CD4-positive, alpha-beta T cell treated with Interleukin-6 for 4 hours (primary cell): Measurements from ENCODE around the gene SLC25A20.

ENCODE experiments used
- DNase-seq: peaks from one replicate; pipeline ENCODE4 v3.0.0-alpha.2; 2020; ENCODE audit warnings: mixed read lengths

SLC25A20 gene

DNA sequence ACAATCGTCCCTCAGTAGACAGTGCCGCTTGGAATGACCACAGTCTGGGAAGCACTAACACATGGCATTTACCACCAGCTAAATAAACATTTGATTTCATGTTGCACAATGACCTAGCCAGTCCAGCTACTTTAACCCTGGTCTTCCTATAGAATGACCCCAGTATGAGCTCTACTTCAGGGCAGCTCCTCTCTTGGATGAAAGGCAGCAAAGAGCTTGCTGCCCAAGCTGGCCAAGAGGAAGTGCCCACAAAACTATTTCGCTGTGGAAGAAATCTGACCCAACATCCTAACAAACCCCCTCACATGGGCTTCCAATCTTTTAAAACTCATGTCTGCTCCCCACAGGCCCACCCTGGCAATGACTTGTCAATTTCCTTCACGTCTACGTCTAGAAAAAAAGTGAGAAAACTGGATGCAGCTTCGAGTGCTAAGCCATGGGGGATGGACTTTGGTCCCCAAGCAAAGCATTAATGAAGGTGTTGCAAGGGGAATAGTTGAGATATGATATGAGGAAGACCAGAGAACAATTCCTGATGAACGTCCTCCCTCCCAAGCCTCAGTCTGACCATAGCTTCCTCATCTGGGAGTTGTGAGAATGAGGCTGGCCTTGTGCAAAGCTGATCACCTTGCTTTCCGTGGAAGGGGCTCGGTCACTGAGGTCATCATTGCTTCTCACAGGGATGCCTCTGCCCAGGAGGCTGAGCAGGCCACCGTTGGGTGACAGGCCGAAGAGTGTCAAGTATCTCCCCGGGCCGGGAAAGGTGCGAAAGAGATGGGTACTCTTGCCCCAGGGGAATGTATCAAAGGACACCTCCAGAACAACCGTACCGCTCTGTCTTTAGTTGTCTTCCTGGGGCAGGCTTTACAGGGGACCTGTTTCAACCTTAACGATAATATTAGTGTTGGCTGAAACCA lies 964 bp downstream of the SLC25A20 start:
- peak; percentile 8 for DNase-seq

DNA sequence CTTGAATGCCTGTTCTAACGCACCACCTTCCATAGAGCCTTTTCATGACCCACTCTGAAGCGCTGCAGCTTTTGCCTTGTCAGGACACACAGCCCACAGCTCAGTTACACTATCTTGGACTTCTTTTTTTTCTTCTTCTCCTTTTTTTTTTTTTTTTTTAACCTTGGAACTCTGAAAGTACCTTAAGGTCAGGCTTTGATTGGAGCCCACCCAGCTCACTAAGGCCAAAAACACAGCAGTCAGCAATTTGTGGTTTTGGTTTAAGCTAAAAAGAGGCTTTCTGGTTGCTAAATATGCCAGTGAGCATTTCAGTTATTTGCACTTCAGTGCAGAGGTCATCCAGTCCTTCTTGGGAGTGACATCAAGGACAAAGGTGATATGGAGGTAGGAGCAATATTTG lies 1.7 kb downstream of the SLC25A20 start:
- no peak for DNase-seq

GRCh38 chr3:48894516-48894915 lies 4.2 kb downstream of the SLC25A20 start:
- no peak for DNase-seq

DNA sequence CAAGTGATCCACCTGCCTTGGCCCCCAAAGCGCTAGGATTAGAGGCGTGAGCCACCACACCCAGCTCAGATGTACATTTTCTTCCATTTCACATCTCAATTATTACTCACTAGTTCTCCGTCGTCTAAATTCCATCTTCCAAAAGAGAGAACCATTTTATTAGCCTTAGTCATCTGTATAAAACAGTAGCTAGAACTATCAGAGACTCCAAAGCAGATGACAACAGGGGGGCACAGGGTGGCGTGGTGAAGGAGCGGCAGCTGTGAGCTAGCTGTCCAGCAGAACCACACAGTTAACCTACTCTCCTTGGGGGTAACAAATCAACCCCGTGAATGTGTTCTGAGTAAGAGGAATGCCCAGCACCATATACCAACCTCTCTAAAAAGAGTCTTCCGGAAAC lies 7.1 kb downstream of the SLC25A20 start:
- DNase-seq, result no peak

GRCh38 chr3:48885753-48886152 lies 12.9 kb downstream of the SLC25A20 start:
- no peak for DNase-seq

- DNase-seq, result no peak
These were observed 17.0 kb downstream of the SLC25A20 start for GRCh38 chr3:48881652-48882114.

DNA sequence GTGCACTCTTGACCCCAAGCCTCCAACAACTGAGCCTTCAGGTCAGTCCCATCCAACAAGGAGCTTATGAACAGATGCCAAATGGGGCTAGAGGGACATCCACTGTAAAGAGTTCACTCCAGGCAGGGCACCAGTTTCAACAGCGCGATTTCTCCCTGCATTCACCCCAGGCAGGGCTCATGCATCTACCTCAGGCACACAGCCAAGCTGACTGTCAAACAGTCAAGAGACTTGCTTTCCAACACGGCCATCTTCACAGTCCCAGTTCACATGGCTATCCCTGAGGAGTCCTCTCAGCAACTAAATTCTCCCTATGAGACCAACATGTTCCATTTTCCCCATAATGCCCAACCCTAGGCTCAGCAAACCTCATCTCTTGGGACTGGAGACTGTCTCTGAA lies 17.7 kb downstream of the SLC25A20 start:
- DNase-seq, result no peak

DNA sequence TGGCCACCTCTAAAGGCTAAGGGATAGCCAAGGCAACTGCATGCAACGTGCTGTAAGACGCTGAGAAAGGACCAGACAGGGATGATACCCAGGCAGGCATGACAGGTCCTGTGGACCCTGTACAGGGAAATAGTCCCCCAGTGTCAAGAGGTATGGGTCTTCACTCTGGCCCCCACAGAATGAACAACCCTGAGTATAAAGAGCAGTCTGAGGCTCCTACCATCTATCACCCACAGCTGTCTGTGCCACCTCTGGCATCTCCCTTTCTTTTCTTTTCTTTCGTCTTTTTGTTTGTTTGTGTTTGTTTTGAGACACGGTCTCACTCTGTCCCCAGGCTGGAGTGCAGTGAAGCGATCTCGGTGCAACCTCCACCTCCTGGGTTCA lies 18.7 kb downstream of the SLC25A20 start:
- no peak for DNase-seq

GRCh38 chr3:48879307-48879993 lies 19.2 kb downstream of the SLC25A20 start:
- DNase-seq, result no peak

- no peak for DNase-seq
These were observed 21.0 kb downstream of the SLC25A20 start for GRCh38 chr3:48877671-48878070.

GRCh38 chr3:48863122-48863521 lies 35.6 kb downstream of the SLC25A20 start:
- no peak for DNase-seq

GRCh38 chr3:48859206-48859605 lies 39.5 kb downstream of the SLC25A20 start:
- DNase-seq, result no peak

DNA sequence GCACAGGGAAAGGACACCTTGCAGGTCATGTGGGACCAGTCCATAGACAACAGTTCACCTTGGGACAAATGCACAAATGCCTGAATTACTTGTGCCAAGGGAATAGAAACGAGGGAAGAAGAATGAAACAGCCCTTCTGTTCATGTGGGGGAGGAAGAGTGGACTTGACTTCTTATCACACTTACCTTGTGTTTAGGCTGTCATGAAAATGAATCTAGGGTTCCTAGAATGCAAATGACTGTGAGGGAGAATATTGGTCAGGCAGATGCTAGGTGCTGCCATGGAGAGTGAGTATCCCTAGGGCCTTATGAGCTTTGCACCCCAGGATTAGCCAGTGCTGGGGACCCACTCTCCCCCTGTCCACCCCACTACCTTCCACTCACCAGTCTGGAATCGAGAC lies 40.0 kb downstream of the SLC25A20 start:
- no peak for DNase-seq

GRCh38 chr3:48857641-48858040 lies 41.0 kb downstream of the SLC25A20 start:
- no peak for DNase-seq

- no peak for DNase-seq
These were observed 42.2 kb downstream of the SLC25A20 start for GRCh38 chr3:48856469-48856868.

DNA sequence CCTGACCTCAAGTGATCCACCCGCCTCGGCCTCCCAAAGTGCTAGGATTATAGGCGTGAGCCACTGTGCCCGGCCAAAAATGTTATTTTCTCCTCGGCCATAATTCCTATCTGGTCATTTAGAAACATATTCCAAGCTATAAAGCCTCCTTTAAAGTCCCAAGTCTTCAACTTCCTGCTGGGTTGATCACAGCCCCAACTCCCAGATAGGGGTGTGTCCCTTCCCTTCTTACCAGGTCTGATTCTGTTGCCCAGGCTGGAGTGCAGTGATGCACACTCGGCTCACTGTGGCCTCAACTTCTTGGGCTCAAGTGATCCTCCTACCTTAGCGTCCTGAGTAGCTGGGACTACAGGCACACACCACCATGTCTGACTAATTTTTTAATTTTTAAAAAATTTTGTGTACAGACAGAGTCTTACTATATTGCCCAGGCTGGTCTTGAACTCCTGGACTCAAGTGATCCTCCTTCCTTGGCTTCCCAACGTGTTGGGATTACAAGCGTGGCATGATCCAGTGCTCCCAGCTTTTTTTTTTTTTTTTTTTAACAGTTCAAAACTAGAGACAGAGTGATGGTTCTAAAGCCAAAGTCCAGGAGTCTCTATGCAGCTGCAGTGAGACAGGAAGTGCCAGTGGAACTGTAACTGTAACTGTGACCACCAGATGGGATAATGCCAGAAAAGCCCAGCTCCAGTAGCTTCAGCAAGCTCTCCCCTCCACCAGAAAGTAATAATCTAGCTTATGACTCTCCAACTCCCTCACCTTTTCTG lies 42.8 kb downstream of the SLC25A20 start:
- no peak for DNase-seq

GRCh38 chr3:48852151-48852550 lies 46.5 kb downstream of the SLC25A20 start:
- DNase-seq, result no peak

- no peak for DNase-seq
These were observed 47.3 kb downstream of the SLC25A20 start for GRCh38 chr3:48851407-48851806.

GRCh38 chr3:48848816-48849515 lies 49.7 kb downstream of the SLC25A20 start:
- DNase-seq, result no peak

DNA sequence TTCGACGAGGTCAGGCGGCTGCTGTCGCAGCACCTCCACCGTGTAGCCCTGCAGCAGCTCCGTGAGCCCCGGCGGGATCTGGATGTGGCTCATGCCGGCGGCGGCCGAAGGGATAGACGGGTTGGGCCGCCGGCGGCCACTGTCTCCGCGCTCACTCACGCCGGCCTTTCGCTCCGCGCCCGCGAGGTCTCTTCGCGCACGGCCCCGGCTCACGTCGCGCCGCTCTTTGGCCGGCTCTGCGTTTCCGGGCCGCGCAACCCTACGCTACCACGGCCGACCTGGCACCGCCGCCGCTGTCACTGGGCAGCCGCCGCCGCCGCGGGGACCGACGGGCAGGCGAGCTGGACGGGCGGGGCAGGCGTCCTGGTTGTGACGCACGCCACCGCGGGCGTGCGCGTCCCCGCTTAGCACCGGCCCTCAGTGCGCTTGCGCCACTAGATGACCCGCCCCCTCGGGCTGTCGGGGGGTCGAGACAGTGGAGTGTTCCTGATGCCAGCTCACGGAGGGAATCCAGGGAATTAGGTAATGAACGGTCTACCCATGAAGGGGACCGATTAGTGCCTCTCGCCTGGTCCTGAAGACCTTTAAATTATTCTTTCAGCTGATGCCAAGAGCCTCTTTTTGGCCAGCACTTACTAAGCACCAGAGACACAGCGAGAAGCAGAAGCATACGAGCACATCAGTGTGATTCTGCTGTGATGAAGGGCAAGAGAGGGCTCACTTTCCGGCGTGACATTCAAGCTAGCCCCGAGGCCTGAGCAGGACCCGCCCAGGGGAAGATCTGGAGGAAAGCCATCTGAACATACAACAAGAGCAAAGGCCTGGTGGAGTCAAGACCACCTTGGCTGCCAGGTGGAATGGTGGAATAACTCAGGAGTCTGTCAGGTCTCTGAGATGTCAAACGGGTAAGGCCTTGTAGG lies 50.9 kb downstream of the SLC25A20 start, which contains the start of gene PRKAR2A:
TSS of gene PRKAR2A (minus strand) at position 371 of the 920 bp plus-strand sequence. CDS start at position 93, 278 bp downstream.
- peak; percentile 87 for DNase-seq

GRCh38 chr3:48847053-48847503 lies 51.6 kb downstream of the SLC25A20 start:
- peak; percentile 64 for DNase-seq
